Type B pancreatic cell (in vitro differentiated cells): Measurements from ENCODE around the gene DRICH1. TPM values are rescaled to one million over a fixed set of nuclear protein-coding genes. Genes with fewer than 3 reads are reported as not detected.
"Not testable (repeated sequence)": the region's sequence is repeated elsewhere in the genome, so short reads cannot be mapped to it uniquely, and the experiment has no call there.

Experiments
- DNase-seq: peaks from one replicate; pipeline ENCODE4 v3.0.0; 2021; ENCODE audit warnings: mixed read lengths; ENCODE audit not compliant: unreplicated experiment; ENCODE audit errors: extremely low spot score
- H3K27ac Mint-ChIP-seq: 2 replicates; pipeline ENCODE4 v1.8.0; 2021; ENCODE audit warnings: mild to moderate bottlenecking, mixed read lengths
- H3K27me3 Mint-ChIP-seq: 2 replicates; pipeline ENCODE4 v1.8.0; 2021; ENCODE audit warnings: mixed read lengths
- H3K36me3 Mint-ChIP-seq: 2 replicates; pipeline ENCODE4 v1.8.0; 2021; ENCODE audit warnings: mixed read lengths
- H3K4me1 Mint-ChIP-seq: one replicate; pipeline ENCODE4 v1.8.0; 2021; ENCODE audit warnings: mixed read lengths; ENCODE audit not compliant: unreplicated experiment
- H3K4me3 Mint-ChIP-seq: 2 replicates; pipeline ENCODE4 v1.8.0; 2021; ENCODE audit warnings: mild to moderate bottlenecking, mixed read lengths
- H3K9me3 Mint-ChIP-seq: 2 replicates; pipeline ENCODE4 v1.8.0; 2021; ENCODE audit warnings: mixed read lengths
- total RNA-seq: library from RNA; stranded (reverse); gene quantifications from 2 replicates; pipeline ENCODE4 v1.2.1, GENCODE V29; 2021; ENCODE audit warnings: low replicate concordance
- TF ChIP-seq, protein P1 (sequence below): fragments of 200-600 bp; sonication (generic); conservative IDR thresholded peaks from 2 replicates; pipeline ENCODE4 v1.5.0; 2021; ENCODE audit warnings: antibody characterized with exemption, mild to moderate bottlenecking

DRICH1 gene
- total RNA-seq, 1 donor from 2014 or later = 0.43 TPM

GRCh38 chr22:23675502-23676415 lies 43.6 kb upstream of the DRICH1 start:
- Mint-ChIP-seq H3K4me1 (no peaks in the 10 kb centered on the region), H3K4me3 (no peak overlapping the region), H3K27ac (no peak overlapping the region), H3K36me3 (no peaks in the 10 kb centered on the region), H3K9me3 (no peaks in the 10 kb centered on the region), H3K27me3 (no peaks in the 10 kb centered on the region)
- TF ChIP-seq, protein P1, sequence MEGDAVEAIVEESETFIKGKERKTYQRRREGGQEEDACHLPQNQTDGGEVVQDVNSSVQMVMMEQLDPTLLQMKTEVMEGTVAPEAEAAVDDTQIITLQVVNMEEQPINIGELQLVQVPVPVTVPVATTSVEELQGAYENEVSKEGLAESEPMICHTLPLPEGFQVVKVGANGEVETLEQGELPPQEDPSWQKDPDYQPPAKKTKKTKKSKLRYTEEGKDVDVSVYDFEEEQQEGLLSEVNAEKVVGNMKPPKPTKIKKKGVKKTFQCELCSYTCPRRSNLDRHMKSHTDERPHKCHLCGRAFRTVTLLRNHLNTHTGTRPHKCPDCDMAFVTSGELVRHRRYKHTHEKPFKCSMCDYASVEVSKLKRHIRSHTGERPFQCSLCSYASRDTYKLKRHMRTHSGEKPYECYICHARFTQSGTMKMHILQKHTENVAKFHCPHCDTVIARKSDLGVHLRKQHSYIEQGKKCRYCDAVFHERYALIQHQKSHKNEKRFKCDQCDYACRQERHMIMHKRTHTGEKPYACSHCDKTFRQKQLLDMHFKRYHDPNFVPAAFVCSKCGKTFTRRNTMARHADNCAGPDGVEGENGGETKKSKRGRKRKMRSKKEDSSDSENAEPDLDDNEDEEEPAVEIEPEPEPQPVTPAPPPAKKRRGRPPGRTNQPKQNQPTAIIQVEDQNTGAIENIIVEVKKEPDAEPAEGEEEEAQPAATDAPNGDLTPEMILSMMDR = no peak
- DNase-seq = no peak

DNA sequence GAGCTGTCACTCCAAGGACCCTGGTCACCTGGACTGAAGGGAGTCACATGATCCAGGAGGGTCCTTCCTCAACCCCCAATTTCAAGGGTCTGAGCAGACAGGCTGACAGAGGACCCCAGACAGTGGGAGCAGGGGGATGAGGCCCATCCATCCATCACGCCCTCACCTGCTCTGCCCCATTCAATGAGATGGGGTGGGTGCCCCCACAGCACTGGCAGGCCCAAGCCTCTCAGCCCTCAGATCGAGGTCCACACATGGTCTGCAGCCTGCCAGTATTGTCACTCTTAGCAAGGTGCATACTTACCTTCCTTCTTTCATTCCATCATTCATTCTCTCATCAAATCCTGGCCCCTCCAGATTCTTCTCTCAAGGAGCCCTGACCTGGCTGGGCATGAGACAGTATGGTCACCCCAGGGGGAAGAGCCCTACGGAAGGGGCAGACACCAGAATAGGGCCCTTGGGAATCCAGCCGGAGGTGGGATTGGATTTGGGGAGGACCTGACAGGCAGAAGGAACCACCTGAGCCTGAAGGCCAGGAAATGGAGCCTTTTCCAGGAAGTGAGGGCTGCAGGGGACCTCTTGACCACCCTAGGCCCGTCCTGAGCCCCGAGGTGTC lies 42.9 kb upstream of the DRICH1 start:
- H3K27me3 Mint-ChIP-seq, H3K27ac Mint-ChIP-seq, H3K4me3 Mint-ChIP-seq, H3K4me1 Mint-ChIP-seq, DNase-seq, H3K9me3 Mint-ChIP-seq, H3K36me3 Mint-ChIP-seq: not testable (repeated sequence)

- Mint-ChIP-seq H3K4me3 (no peak overlapping the region), H3K27ac (no peak overlapping the region), H3K36me3 (no peaks in the 10 kb centered on the region), H3K27me3 (no peaks in the 10 kb centered on the region), H3K4me1 (no peaks in the 10 kb centered on the region), H3K9me3 (no peaks in the 10 kb centered on the region)
- TF ChIP-seq, protein P1 = no peak
- DNase-seq = no peak
Measured at GRCh38 chr22:23673826-23674690, 41.9 kb upstream of the DRICH1 start.

DNA sequence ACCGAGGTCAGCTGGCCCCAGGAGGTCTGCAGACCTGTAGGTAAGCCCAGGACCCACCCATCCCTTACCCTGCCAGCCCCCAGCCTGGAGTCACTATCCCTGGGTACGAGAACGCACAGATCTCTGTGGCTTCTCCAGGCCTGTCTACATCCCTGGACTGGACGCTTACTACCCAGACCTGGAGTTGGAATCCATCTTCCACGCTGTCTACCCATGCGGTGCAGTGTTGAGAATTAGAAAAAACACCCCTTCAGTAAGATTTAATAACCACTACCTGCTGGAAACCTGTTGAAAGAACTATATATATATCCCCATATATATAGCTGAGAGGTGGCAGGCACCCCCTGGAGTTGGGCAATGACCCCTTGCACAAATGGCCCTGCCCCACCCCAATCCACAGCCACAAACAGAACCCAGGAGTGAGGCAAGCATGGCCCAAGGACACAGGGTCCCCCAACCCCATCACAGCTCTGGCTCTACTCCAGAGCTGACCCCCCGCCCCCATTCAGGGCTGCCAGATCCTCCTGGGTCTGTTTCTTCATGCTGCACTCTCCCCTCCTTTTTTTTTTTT lies 41.0 kb upstream of the DRICH1 start:
- H3K9me3 Mint-ChIP-seq = no peaks in the 10 kb centered on the region
- no peak for DNase-seq
- no peak overlapping the region for H3K4me3 Mint-ChIP-seq
- no peak overlapping the region for H3K27ac Mint-ChIP-seq
- no peaks in the 10 kb centered on the region for H3K27me3 Mint-ChIP-seq
- TF ChIP-seq, protein P1 = no peak
- no peaks in the 10 kb centered on the region for H3K4me1 Mint-ChIP-seq
- H3K36me3 Mint-ChIP-seq = no peaks in the 10 kb centered on the region

DNA sequence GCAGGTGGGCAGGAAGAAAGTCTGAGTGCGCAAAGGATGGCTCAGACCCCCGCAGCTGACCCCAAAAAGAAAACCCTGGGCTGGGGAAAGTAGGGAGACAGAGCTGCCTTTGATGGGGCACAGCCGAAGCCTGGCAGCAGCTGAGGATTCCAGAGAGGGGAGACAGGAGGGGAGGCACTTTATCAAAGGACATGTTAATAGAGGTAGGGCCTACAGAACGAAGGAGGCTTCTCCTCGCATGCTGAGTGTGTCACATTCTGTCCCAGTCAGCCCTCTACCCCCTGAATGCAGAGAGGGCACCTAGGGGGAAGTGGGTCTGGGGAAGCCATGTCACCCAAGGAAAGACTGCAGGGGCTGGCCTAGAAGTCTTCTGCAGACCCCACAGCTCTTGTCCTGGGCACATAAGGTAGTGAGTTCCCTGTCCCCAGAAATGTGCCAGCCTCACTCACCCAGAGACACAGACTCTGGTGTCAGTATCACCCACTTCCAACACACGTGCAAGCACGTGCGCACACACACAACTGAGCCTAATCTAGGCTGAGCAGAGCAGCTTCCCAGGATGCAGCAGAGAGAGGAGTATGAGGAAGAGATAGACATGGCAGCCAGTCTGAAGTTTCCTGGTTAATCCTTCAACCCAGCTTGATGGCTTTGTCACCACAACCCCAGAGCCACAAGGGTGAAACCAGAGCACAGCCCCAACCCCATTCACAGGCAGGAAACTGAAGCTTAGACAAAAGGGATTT lies 40.4 kb upstream of the DRICH1 start:
- not testable (repeated sequence) for H3K4me3 Mint-ChIP-seq, H3K27ac Mint-ChIP-seq, H3K4me1 Mint-ChIP-seq, H3K36me3 Mint-ChIP-seq, H3K27me3 Mint-ChIP-seq, DNase-seq, H3K9me3 Mint-ChIP-seq

DNA sequence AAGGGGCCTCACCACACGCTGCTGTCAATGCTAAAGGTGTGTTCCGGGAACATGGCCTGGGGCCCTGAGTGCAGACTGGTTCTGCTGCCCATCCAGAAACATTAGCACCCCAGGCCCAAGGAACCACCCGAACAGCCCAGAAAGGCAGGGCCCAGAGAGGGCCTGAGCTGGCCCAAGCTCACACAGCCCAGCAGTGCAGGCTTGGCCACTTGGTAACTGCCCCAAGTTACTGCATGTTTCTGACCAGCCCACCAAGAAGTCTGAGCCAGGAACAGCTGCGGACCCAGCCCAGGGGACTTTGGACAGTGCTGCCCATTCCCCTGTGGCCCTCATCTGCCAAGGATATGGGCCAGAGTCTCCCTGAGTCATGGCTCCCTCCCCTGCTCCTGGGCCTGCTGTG lies 39.3 kb upstream of the DRICH1 start:
- not testable (repeated sequence) for H3K9me3 Mint-ChIP-seq

More for the DNA sequence above, 39.3 kb upstream of the DRICH1 start:
- DNase-seq, H3K36me3 Mint-ChIP-seq, H3K27ac Mint-ChIP-seq, H3K27me3 Mint-ChIP-seq, H3K4me3 Mint-ChIP-seq, H3K4me1 Mint-ChIP-seq: not testable (repeated sequence)
